ENCODE results near the gene CCDC190.

GRCh38 chr1:162851341-162851740 is 9.6 kb downstream of the CCDC190 start:
- TF ChIP-seq MXI1 (IDR thresholded peaks at IDR 0.05; ENCODE audit: low read depth, low read length) (no peak), CTCF (IDR thresholded peaks at IDR 0.05) (no peak), IRF3 (IDR thresholded peaks at IDR 0.05; ENCODE audit: low read depth, low read length) (no peak), RCOR1 (IDR thresholded peaks at IDR 0.05; ENCODE audit: low read length) (no peak), NFIC (IDR thresholded peaks at IDR 0.05; ENCODE audit: borderline replicate concordance) (no peak), POLR2AphosphoS5 (IDR thresholded peaks at IDR 0.05; ENCODE audit: low read depth, low read length) (no peak), SMC3 (IDR thresholded peaks at IDR 0.05; ENCODE audit: low read depth, low read length) (no peak), REST (IDR thresholded peaks at IDR 0.05; ENCODE audit: low read depth, low read length) (no peak)

Data from SK-N-SH (cell line).